Lung (tissue), 12 donors: ENCODE data around the gene PDE3B. TPM values are rescaled to one million over a fixed set of nuclear protein-coding genes. Genes with fewer than 3 reads are reported as not detected.
A peak's percentile ranks its signal among the peaks of the same experiment; 100 is the strongest.

Experiments used
- ATAC-seq: fragments of 200-7000 bp; cut with Tn5 transposase; one replicate; pipeline ENCODE4 v1.9.1; 2020; ENCODE audit warnings: moderate number of reproducible peaks; ENCODE audit not compliant: insufficient read depth, low FRiP score
- DNase-seq, 3 donors: peaks; one replicate each; pipeline ENCODE4 v3.0.0-alpha.2; 2013 to 2017
- H3K27ac ChIP-seq, 2 donors: one replicate each; pipeline ENCODE4 v1.5.1; 2013; ENCODE audit warnings: mild to moderate bottlenecking in 2 of 2, moderate library complexity in 2 of 2, control low read depth in 1 of 2, inconsistent platforms in 1 of 2, low read depth in 1 of 2, low read length in 1 of 2
- H3K27me3 ChIP-seq, 3 donors: one replicate each; pipeline ENCODE4 v1.5.1; 2013; ENCODE audit warnings: low read length in 2 of 3; ENCODE audit not compliant: control insufficient read depth in 3 of 3, insufficient read depth in 3 of 3
- H3K36me3 ChIP-seq, 4 donors: one replicate each; pipeline ENCODE4 v1.5.1; 2013; ENCODE audit warnings: low read length in 4 of 4, mild to moderate bottlenecking in 1 of 4, moderate library complexity in 1 of 4; ENCODE audit not compliant: control insufficient read depth in 4 of 4, insufficient read depth in 4 of 4
- H3K4me1 ChIP-seq, 5 donors: one replicate each; pipeline ENCODE4 v1.5.1; 2013; ENCODE audit warnings: low read length in 5 of 5, mild to moderate bottlenecking in 2 of 5, moderate library complexity in 1 of 5; ENCODE audit not compliant: control insufficient read depth in 5 of 5, insufficient read depth in 5 of 5
- H3K4me3 ChIP-seq: one replicate; pipeline ENCODE4 v1.5.1; 2013; ENCODE audit warnings: mild to moderate bottlenecking, control low read depth, moderate library complexity
- H3K9ac ChIP-seq, 2 donors: one replicate each; pipeline ENCODE4 v1.5.1; 2013; ENCODE audit warnings: low read length in 2 of 2, control low read depth in 1 of 2; ENCODE audit not compliant: insufficient read depth in 1 of 2
- H3K9me3 ChIP-seq, 4 donors: one replicate each; pipeline ENCODE4 v1.5.1; 2013; ENCODE audit warnings: low read length in 3 of 4, mild to moderate bottlenecking in 1 of 4, moderate library complexity in 1 of 4; ENCODE audit not compliant: control insufficient read depth in 4 of 4, insufficient read depth in 3 of 4
- WGBS, 2 donors: extraction: QIAGEN DNeasy Blood & Tissue Kit; methylation state at CpG; one replicate each; pipeline ENCODE4 v1.1.7; 2013; 5-methylcytosine and 5-hydroxymethylcytosine counted together
- polyA plus RNA-seq, 2 donors: library from polyadenylated mRNA; stranded (reverse); fragments of 200-250 nt; gene quantifications; one replicate each; pipeline ENCODE4 v1.2.1, GENCODE V29; 2013
- total RNA-seq, 2 donors: library from RNA; depleted of rRNA in 1 of 2; stranded (reverse); fragments of >200 nt in 1 of 2; gene quantifications; one replicate each; pipeline ENCODE4 v1.2.1, GENCODE V29; 2014 to 2021
- TF ChIP-seq, protein P1 (sequence below): IDR thresholded peaks from 2 replicates; pipeline ENCODE4 v1.5.1; 2012; ENCODE audit warnings: mild to moderate bottlenecking; ENCODE audit errors: control extremely low read depth, extremely low read depth
- donor health status: control.
- donor health status: control.
- donor health status: Bipolar disorder and iron deficiency.
- donor health status: healthy.
- donor health status: DM: yes; HTN: yes; CAD: no.

Gene PDE3B
- total and polyA plus RNA-seq, 4 donors = 3.3 to 79.2 (median 11.5) TPM

DNA sequence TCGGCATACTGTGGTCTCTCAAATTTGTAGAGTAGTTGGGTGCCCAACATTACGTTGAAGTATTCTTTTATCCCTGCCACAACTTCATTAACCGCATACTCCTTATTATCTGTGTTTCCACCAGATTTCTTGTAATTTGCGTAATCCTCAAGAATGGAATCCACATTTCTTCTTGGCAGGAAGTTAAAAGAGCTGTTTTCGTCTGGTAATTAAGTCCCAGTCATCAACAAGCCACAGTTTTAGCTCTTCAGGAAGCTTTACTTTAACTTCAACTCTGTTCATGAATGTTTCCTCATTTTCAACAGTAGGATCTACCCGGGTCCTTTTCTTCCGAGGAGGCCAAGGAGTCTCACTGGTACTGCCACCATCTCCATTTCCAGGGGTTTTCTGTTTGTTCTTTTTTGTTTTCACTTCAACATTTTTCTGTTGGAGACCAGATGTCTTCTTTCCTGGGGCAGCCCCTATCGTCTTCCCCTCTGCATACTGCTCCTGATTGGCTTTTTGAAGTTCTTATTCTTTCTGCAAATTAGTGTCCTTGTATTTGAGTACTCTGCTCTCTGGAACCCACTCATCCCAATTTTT lies 30.3 kb downstream of the PDE3B start:
- Histone ChIP-seq H3K36me3 (no peaks in the 10 kb centered on the region), H3K4me1 (peaks cover 0 to 39% (median 6%) of the 10 kb centered on the region in 5 donors), H3K27ac (no peak overlapping the region), H3K9ac (no peak overlapping the region), H3K27me3 (no peaks in the 10 kb centered on the region), H3K4me3 (no peak overlapping the region), H3K9me3 (no peaks in the 10 kb centered on the region)
- DNase-seq (peak; percentile 53 to 93 (median 89)), ATAC-seq (no peak)
- WGBS, 2 donors = 34 to 57% methylated on average over 8 of the region's 8 CpGs
- TF ChIP-seq, protein P1, sequence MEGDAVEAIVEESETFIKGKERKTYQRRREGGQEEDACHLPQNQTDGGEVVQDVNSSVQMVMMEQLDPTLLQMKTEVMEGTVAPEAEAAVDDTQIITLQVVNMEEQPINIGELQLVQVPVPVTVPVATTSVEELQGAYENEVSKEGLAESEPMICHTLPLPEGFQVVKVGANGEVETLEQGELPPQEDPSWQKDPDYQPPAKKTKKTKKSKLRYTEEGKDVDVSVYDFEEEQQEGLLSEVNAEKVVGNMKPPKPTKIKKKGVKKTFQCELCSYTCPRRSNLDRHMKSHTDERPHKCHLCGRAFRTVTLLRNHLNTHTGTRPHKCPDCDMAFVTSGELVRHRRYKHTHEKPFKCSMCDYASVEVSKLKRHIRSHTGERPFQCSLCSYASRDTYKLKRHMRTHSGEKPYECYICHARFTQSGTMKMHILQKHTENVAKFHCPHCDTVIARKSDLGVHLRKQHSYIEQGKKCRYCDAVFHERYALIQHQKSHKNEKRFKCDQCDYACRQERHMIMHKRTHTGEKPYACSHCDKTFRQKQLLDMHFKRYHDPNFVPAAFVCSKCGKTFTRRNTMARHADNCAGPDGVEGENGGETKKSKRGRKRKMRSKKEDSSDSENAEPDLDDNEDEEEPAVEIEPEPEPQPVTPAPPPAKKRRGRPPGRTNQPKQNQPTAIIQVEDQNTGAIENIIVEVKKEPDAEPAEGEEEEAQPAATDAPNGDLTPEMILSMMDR = no peak

DNA sequence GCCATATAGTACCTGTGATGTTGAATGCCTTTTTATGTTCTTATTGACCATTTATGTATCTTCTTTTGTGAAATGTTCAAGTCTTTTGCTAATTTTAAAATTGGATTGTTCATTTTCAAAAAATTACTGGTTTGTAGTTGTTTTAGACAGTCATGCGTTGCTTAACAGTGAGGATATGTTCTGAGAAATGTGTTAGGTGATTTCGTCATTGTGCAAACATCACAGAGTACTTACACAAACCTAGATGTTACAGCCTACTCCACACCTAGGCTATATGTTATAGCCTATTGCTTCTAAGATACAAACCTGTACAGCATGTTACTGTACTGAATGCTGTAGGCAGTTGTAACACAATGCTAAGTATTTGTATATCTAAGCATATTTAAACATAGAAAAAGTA lies 32.5 kb downstream of the PDE3B start:
- 44 to 67% methylated on average over 2 of the region's 2 CpGs for WGBS, 2 donors

DNA sequence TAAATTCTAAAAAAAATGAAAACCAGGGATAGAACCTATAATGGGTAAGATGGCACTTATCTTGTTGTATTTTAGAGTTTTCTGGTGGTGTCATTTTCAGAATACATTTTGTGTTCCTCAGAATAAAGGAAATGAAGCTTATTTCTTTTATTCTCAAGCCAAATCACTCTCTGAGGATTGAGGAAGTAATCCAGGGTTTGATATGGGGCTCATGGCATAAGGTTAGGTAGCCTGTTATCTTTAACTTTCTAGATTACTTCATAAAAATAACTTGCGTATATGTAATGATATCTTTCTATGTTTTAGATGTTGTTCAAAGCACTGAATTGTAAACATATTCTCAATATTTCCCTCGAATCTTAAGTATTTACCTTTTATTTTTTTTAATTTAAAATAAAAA lies 33.5 kb downstream of the PDE3B start:
- no peaks in the 10 kb centered on the region for H3K36me3 ChIP-seq
- no peak overlapping the region for H3K4me3 ChIP-seq
- no peak for DNase-seq
- H3K9me3 ChIP-seq = no peaks in the 10 kb centered on the region
- H3K4me1 ChIP-seq = peaks cover 0 to 26% (median 3%) of the 10 kb centered on the region in 5 donors
- no peak for ATAC-seq
- no peak overlapping the region for H3K27ac ChIP-seq
- H3K27me3 ChIP-seq = no peaks in the 10 kb centered on the region
- TF ChIP-seq, protein P1 = no peak
- no peak overlapping the region for H3K9ac ChIP-seq
- 87 to 94% methylated on average over 2 of the region's 2 CpGs for WGBS, 2 donors

More for the DNA sequence above, 32.5 kb downstream of the PDE3B start:
- ATAC-seq (no peak), DNase-seq (peak in 1 of 3 donors; percentile 44)
- H3K27ac ChIP-seq = no peak overlapping the region
- H3K4me3 ChIP-seq = no peak overlapping the region
- no peak overlapping the region for H3K9ac ChIP-seq
- TF ChIP-seq, protein P1 = no peak
- H3K27me3 ChIP-seq = no peaks in the 10 kb centered on the region
- no peaks in the 10 kb centered on the region for H3K9me3 ChIP-seq
- no peaks in the 10 kb centered on the region for H3K36me3 ChIP-seq
- H3K4me1 ChIP-seq = peaks cover 0 to 28% (median 3%) of the 10 kb centered on the region in 5 donors

DNA sequence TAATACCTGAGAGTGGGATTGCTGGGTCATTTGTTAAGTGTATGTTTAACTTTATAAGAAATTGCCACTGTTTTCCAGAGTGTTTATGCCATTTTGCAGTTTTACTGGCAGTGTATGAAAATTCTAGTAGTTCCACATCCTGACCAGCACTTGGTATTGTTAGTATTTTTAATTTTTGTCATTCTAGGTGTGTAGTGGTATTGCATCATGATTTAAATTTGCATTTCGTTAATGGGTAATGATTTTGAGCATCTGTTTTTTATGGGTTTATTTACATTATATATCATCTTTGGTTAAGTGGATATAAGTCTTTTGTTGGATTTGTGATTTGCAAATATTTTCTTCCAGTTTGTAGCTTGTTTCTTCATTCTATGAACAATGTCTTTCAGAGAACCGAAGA lies 34.7 kb downstream of the PDE3B start:
- TF ChIP-seq, protein P1 = no peak
- WGBS, 2 donors = 71 to 96% methylated on average over 2 of the region's 2 CpGs

More for the DNA sequence above, 34.7 kb downstream of the PDE3B start:
- Histone ChIP-seq H3K27me3 (no peaks in the 10 kb centered on the region), H3K36me3 (no peaks in the 10 kb centered on the region), H3K27ac (no peak overlapping the region), H3K9me3 (no peaks in the 10 kb centered on the region), H3K9ac (no peak overlapping the region), H3K4me1 (peaks cover 0 to 15% (median 0%) of the 10 kb centered on the region in 5 donors), H3K4me3 (no peak overlapping the region)
- DNase-seq (no peak), ATAC-seq (no peak)
